CD8-positive, alpha-beta memory T cell (primary cell): ENCODE data around the gene OR2Y1. TPM values are rescaled to one million over a fixed set of nuclear protein-coding genes. Genes with fewer than 3 reads are reported as not detected.

Experiments
- CTCF ChIA-PET: fragments of 350-600 bp; sonication (Branson Sonifier 250); formaldehyde crosslinking; loops from one replicate; lab custom pipeline; 2021; ENCODE audit warnings: antibody characterized with exemption; lab: Charles Lee
- POLR2A ChIA-PET: fragments of 350-600 bp; sonication (Branson Sonifier 250); formaldehyde crosslinking; loops from one replicate; lab custom pipeline; 2021; ENCODE audit warnings: antibody characterized with exemption; lab: Charles Lee
- DNase-seq, 5 donors: peaks; one replicate each; pipeline versions ENCODE4 v3.0.0 to v3.0.0-alpha.2; 2020 to 2022; ENCODE audit warnings: mixed read lengths in 1 of 5
- H3K27ac ChIP-seq: one replicate; pipeline ENCODE4 v1.7.0; 2013; ENCODE audit warnings: low read depth, mild to moderate bottlenecking, low read length, moderate library complexity
- H3K27me3 ChIP-seq: 2 replicates; pipeline ENCODE4 v1.7.0; 2013; ENCODE audit warnings: low read length, mild to moderate bottlenecking; ENCODE audit not compliant: insufficient read depth, poor library complexity, severe bottlenecking
- H3K36me3 ChIP-seq: 2 replicates; pipeline ENCODE4 v1.7.0; 2013; ENCODE audit warnings: mild to moderate bottlenecking, low read length, moderate library complexity; ENCODE audit not compliant: insufficient read depth
- H3K4me1 ChIP-seq: 2 replicates; pipeline ENCODE4 v1.7.0; 2013; ENCODE audit warnings: mild to moderate bottlenecking, low read length, moderate library complexity; ENCODE audit not compliant: insufficient read depth
- H3K4me3 ChIP-seq: 2 replicates; pipeline ENCODE4 v1.7.0; 2013; ENCODE audit warnings: mild to moderate bottlenecking, low read length
- H3K9me3 ChIP-seq: 2 replicates; pipeline ENCODE4 v1.7.0; 2013; ENCODE audit warnings: mild to moderate bottlenecking, low read length
- H3K27ac Mint-ChIP-seq, 8 donors: one replicate each; pipeline ENCODE4 v1.8.0; 2020 to 2021; ENCODE audit warnings: mixed read lengths in 8 of 8, mild to moderate bottlenecking in 6 of 8, inconsistent platforms in 3 of 8, moderate library complexity in 3 of 8
- H3K27me3 Mint-ChIP-seq, 2 donors: one replicate each; pipeline ENCODE4 v1.8.0; 2020 to 2021; ENCODE audit warnings: mixed read lengths in 2 of 2, mild to moderate bottlenecking in 1 of 2, moderate library complexity in 1 of 2
- H3K36me3 Mint-ChIP-seq, 3 donors: one replicate each; pipeline ENCODE4 v1.8.0; 2020 to 2021; ENCODE audit warnings: mixed read lengths in 3 of 3, inconsistent platforms in 1 of 3, mild to moderate bottlenecking in 1 of 3
- H3K4me1 Mint-ChIP-seq, 3 donors: one replicate each; pipeline ENCODE4 v1.8.0; 2020 to 2021; ENCODE audit warnings: mixed read lengths in 3 of 3, inconsistent platforms in 1 of 3, mild to moderate bottlenecking in 1 of 3
- H3K4me3 Mint-ChIP-seq, 7 donors: one replicate each; pipeline ENCODE4 v1.8.0; 2020 to 2021; ENCODE audit warnings: mixed read lengths in 7 of 7, mild to moderate bottlenecking in 6 of 7, moderate library complexity in 4 of 7, inconsistent platforms in 2 of 7
- H3K9me3 Mint-ChIP-seq, 5 donors: one replicate each; pipeline ENCODE4 v1.8.0; 2020 to 2022; ENCODE audit warnings: mixed read lengths in 5 of 5, mild to moderate bottlenecking in 3 of 5, moderate library complexity in 2 of 5, inconsistent platforms in 1 of 5
- polyA plus RNA-seq: library from polyadenylated mRNA; unstranded; fragments of 300-500 nt; fragmentation: Illumina TruSeq; gene quantifications from one replicate; pipeline ENCODE4 v1.2.3, GENCODE V29; 2021
- total RNA-seq, 2 experiments: library from RNA; stranded (reverse); gene quantifications; one replicate each; pipeline ENCODE4 v1.2.3, GENCODE V29; 2021

The OR2Y1 gene
- total and polyA plus RNA-seq, 3 experiments from 2014 or later, result not detected

DNA sequence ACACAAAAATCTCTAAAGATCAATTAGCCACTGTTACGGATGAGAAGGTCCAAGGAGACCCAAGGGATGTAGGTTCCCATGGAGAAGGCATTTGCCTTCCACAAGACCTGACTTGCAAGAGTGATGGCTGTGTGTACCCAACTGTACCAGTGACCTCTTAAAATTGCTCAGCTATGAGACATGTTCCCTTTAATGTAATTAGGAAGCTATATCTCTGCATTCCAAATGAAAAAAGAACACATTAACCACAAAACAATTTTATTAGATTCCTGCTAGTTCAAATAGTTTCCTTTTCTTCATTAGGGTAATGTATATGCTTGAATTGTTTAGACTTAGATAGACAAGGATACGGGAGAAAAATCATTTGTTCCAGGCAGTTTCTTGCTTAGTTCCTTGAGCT lies 3.3 kb downstream of the OR2Y1 start:
- peaks cover 15 to 50% of the 10 kb centered on the region in 2 donors for H3K27me3 Mint-ChIP-seq
- H3K4me3 ChIP-seq, result no peak overlapping the region
- no peak overlapping the region for H3K27ac ChIP-seq
- H3K27me3 ChIP-seq, result peaks cover 4% of the 10 kb centered on the region
- CTCF ChIA-PET, result interaction anchor here (1.5 kb wide), 1 partner anchor 18 kb away, joined by 3 read pairs; no protein-coding TSS in a partner anchor
- no peak for DNase-seq
- H3K9me3 Mint-ChIP-seq, result no peaks in the 10 kb centered on the region
- H3K36me3 Mint-ChIP-seq, result no peaks in the 10 kb centered on the region
- no peak overlapping the region for H3K4me3 Mint-ChIP-seq
- H3K4me1 ChIP-seq, result no peaks in the 10 kb centered on the region
- H3K27ac Mint-ChIP-seq, result no peak overlapping the region
- POLR2A ChIA-PET, result interaction anchor here (0.6 kb wide), 1 partner anchor 490 kb away, joined by 5 read pairs; no protein-coding TSS in a partner anchor
- H3K4me1 Mint-ChIP-seq, result no peaks in the 10 kb centered on the region
- H3K36me3 ChIP-seq, result no peaks in the 10 kb centered on the region
- H3K9me3 ChIP-seq, result no peaks in the 10 kb centered on the region

DNA sequence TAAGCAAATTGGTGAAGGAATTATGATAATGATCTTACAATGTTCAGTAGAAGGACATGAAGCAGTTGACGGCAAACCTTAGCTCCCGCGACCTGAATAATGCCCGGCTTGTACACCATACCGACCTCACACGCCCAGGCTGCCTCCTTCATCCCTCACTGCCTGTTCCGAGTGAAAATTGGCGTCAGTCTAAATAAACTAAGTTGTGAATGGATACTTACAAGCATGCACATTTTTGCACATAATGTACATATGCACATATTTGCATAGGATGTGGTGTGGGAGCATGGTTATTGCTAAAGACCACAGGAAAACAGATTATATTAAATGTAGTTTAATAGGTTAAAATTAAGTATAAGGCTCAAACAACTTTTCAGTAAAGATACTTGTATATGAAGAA lies 14.9 kb downstream of the OR2Y1 start:
- Histone ChIP-seq H3K9me3 (no peaks in the 10 kb centered on the region), H3K4me1 (no peaks in the 10 kb centered on the region), H3K4me3 (no peak overlapping the region), H3K27me3 (no peaks in the 10 kb centered on the region), H3K36me3 (no peaks in the 10 kb centered on the region), H3K27ac (no peak overlapping the region)
- Mint-ChIP-seq H3K27ac (peak overlapping the region in 1 of 8 donors; percentile 22), H3K9me3 (no peaks in the 10 kb centered on the region), H3K36me3 (no peaks in the 10 kb centered on the region), H3K4me1 (peaks cover 4 to 17% (median 16%) of the 10 kb centered on the region in 3 donors), H3K27me3 (peaks cover 10 to 43% of the 10 kb centered on the region in 2 donors), H3K4me3 (peak overlapping the region in 1 of 7 donors; percentile 18)
- ChIA-PET CTCF (no interaction called here), POLR2A (no interaction called here)
- no peak for DNase-seq

DNA sequence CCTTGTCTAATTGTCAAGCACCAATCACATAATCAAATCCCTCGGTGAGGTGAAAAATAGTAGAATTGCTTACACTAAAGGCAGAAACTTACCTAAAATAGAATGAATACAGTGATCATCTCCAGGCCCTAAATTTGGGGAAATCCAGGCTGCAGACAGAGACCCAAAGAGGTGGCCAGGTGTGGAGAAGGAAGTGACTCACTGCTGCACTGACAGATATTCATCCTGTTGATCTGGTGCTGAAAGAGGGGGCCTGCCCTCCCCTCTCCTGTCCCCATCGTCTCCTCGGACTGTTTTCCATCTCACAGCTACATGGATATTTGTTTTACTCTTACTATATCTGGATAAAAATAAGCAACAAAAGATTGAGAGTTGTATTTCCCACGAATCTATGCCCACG lies 15.9 kb downstream of the OR2Y1 start:
- H3K4me1 Mint-ChIP-seq, result peaks cover 5 to 18% (median 18%) of the 10 kb centered on the region in 3 donors
- no peak overlapping the region for H3K27ac ChIP-seq
- no peak overlapping the region for H3K4me3 ChIP-seq
- DNase-seq, result peak in 1 of 5 donors; percentile 4
- H3K9me3 ChIP-seq, result no peaks in the 10 kb centered on the region
- peak overlapping the region in 4 of 8 donors; percentile 79 to 88 (median 84) for H3K27ac Mint-ChIP-seq
- ChIA-PET CTCF (no interaction called here), POLR2A (no interaction called here)
- no peaks in the 10 kb centered on the region for H3K36me3 ChIP-seq
- H3K9me3 Mint-ChIP-seq, result no peaks in the 10 kb centered on the region
- no peaks in the 10 kb centered on the region for H3K4me1 ChIP-seq
- H3K4me3 Mint-ChIP-seq, result peak overlapping the region in 3 of 7 donors; percentile 24 to 65 (median 25)
- no peaks in the 10 kb centered on the region for H3K36me3 Mint-ChIP-seq
- no peaks in the 10 kb centered on the region for H3K27me3 ChIP-seq
- peaks cover 10 to 42% of the 10 kb centered on the region in 2 donors for H3K27me3 Mint-ChIP-seq

DNA sequence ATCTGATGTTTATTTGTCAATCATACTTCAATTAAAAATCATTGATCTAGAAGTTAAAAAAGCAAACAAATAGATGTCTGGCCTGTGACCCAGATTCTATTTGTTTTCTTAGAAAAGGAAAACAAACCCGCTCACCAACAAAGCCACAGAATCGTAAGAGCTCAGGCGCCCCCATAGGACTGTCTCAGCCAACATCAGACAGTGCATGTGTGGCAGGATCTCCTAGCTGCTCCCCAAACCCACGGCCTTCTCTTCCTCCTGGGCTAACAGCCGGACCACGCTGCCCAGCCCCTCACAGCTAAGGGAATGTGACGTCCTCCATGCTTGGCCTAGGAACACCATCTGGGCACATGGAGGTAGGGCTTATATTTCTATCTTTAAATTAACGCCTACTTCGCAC lies 19.4 kb downstream of the OR2Y1 start:
- peaks cover 19 to 32% (median 30%) of the 10 kb centered on the region in 3 donors for H3K4me1 Mint-ChIP-seq
- no peaks in the 10 kb centered on the region for H3K36me3 Mint-ChIP-seq
- peak in 2 of 5 donors; percentile 24 to 31 for DNase-seq
- CTCF ChIA-PET, result interaction anchor here (0.9 kb wide), 1 partner anchor 195 kb away, joined by 3 read pairs; no protein-coding TSS in a partner anchor
- Histone ChIP-seq H3K4me1 (peaks cover 9% of the 10 kb centered on the region), H3K27me3 (no peaks in the 10 kb centered on the region), H3K36me3 (no peaks in the 10 kb centered on the region), H3K27ac (no peak overlapping the region), H3K4me3 (no peak overlapping the region), H3K9me3 (no peaks in the 10 kb centered on the region)
- H3K27ac Mint-ChIP-seq, result peak overlapping the region in 7 of 8 donors; percentile 86 to 97 (median 92)
- H3K9me3 Mint-ChIP-seq, result no peaks in the 10 kb centered on the region
- H3K27me3 Mint-ChIP-seq, result peaks cover 4 to 38% of the 10 kb centered on the region in 2 donors
- H3K4me3 Mint-ChIP-seq, result peak overlapping the region in 3 of 7 donors; percentile 38 to 67 (median 47)
- POLR2A ChIA-PET, result no interaction called here

DNA sequence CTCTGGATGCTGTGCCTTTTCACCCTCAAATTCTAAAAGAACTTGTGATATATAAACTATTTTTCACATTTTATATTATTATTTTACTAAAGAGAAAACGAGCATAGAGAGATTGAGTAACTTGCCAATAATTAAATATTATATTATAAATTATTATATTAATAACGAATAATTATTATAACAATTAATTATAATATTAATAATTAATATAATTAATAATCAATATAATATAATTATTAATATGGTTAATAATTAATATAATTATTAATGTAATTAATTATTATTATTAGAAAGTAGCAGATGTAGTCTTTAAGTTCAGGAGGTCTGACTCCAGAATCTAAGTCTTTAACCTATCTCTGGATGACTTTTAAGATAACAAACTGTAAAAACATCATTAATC lies 20.1 kb downstream of the OR2Y1 start:
- DNase-seq, result no peak
- H3K4me3 ChIP-seq, result no peak overlapping the region
- Mint-ChIP-seq H3K36me3 (no peaks in the 10 kb centered on the region), H3K27me3 (peaks cover 4 to 38% of the 10 kb centered on the region in 2 donors), H3K27ac (peak overlapping the region in 7 of 8 donors; percentile 86 to 97 (median 92)), H3K9me3 (no peaks in the 10 kb centered on the region), H3K4me3 (peak overlapping the region in 4 of 7 donors; percentile 7 to 67 (median 42)), H3K4me1 (peaks cover 19 to 30% (median 25%) of the 10 kb centered on the region in 3 donors)
- POLR2A ChIA-PET, result interaction anchor here (0.5 kb wide), 1 partner anchor 543 kb away, joined by 4 read pairs; no protein-coding TSS in a partner anchor
- H3K4me1 ChIP-seq, result peaks cover 9% of the 10 kb centered on the region
- H3K36me3 ChIP-seq, result no peaks in the 10 kb centered on the region
- CTCF ChIA-PET, result no interaction called here
- no peak overlapping the region for H3K27ac ChIP-seq
- H3K27me3 ChIP-seq, result no peaks in the 10 kb centered on the region
- no peaks in the 10 kb centered on the region for H3K9me3 ChIP-seq

DNA sequence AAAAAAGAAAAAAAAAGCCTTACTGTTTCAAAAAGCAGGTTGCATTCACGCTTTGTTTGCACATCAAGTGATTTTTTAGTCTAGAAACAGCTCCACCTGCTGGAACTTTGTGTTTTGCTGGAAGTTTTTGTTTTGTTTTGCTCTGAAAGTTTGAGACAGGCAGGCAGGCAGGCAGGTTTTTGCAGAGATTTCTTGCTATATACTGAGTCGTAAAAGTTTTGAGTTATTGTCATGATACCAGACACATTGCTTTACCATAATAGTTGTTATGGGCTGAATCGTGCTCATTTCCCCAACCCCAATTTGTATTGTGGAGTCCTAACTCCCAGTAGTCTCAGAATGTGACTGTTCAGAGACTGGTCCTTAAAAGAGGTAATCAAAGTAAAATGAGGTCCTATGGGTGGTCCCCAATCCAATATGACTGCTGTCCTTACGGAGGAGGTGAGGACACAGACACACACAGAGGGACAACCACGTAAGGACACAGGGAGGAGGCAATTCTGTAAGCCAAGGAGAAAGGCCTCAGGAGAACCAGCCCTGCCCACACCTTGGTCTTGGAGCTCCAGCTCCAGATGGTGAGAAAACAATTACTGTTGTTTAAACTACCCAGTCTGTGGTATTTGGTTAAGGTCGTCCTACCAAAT lies 20.9 kb downstream of the OR2Y1 start:
- Mint-ChIP-seq H3K4me3 (peak overlapping the region in 2 of 7 donors; percentile 2 to 17), H3K36me3 (peaks cover 0 to 6% (median 0%) of the 10 kb centered on the region in 3 donors), H3K27ac (peak overlapping the region; percentile 6 to 93 (median 55)), H3K27me3 (peaks cover 6 to 43% of the 10 kb centered on the region in 2 donors), H3K4me1 (peaks cover 17 to 24% (median 23%) of the 10 kb centered on the region in 3 donors), H3K9me3 (peaks cover 0 to 3% (median 0%) of the 10 kb centered on the region in 5 donors)
- Histone ChIP-seq H3K4me1 (peaks cover 9% of the 10 kb centered on the region), H3K27me3 (no peaks in the 10 kb centered on the region), H3K9me3 (no peaks in the 10 kb centered on the region), H3K36me3 (no peaks in the 10 kb centered on the region), H3K4me3 (no peak overlapping the region), H3K27ac (no peak overlapping the region)
- ChIA-PET POLR2A (interaction anchor here (0.5 to 0.6 kb wide), 2 partner anchors 63 to 543 kb away, joined by 3 to 4 read pairs; no protein-coding TSS in a partner anchor), CTCF (interaction anchor here (0.8 to 2.0 kb wide), 9 partner anchors 10 to 113 kb away, joined by 3 to 9 read pairs (median 3); no protein-coding TSS in a partner anchor)
- DNase-seq, result peak in 3 of 5 donors; percentile 5 to 55 (median 34)

DNA sequence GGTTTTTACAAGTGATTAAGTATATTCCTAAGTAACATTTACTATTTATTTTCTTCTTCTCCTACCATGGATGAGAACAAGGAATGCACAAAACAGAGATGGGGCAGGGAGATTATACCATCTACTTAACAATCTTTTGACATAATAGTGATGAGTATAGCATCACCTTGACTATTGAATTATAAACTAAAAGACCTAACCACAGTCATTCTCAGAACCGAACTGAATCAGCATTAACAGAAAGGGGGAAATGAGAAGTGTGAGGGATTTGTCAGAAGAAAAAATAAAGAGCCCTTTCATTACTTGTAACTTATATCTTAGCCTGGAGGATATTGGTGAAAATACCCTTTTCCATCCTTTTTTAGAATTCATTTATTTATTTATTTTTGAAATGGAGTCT lies 21.9 kb downstream of the OR2Y1 start:
- peaks cover 15 to 20% (median 20%) of the 10 kb centered on the region in 3 donors for H3K4me1 Mint-ChIP-seq
- DNase-seq, result no peak
- H3K27me3 Mint-ChIP-seq, result peaks cover 4 to 43% of the 10 kb centered on the region in 2 donors
- peak overlapping the region in 6 of 8 donors; percentile 0 to 92 (median 68) for H3K27ac Mint-ChIP-seq
- peaks cover 0 to 8% (median 4%) of the 10 kb centered on the region in 5 donors for H3K9me3 Mint-ChIP-seq
- Histone ChIP-seq H3K9me3 (no peaks in the 10 kb centered on the region), H3K27ac (no peak overlapping the region), H3K4me1 (peaks cover 9% of the 10 kb centered on the region), H3K36me3 (no peaks in the 10 kb centered on the region), H3K27me3 (no peaks in the 10 kb centered on the region), H3K4me3 (no peak overlapping the region)
- peak overlapping the region in 2 of 7 donors; percentile 3 to 27 for H3K4me3 Mint-ChIP-seq
- ChIA-PET CTCF (interaction anchor here (0.9 to 2.0 kb wide), 8 partner anchors 13 to 112 kb away, joined by 3 to 9 read pairs (median 4); no protein-coding TSS in a partner anchor), POLR2A (interaction anchor here (0.6 kb wide), 1 partner anchor 264 kb away, joined by 3 read pairs; no protein-coding TSS in a partner anchor)
- H3K36me3 Mint-ChIP-seq, result peaks cover 0 to 14% (median 0%) of the 10 kb centered on the region in 3 donors
